ENCODE results near the gene CELF3.

- TF ChIP-seq MZF1 (tag by site-specific recombination; IDR thresholded peaks at IDR 0.05; ENCODE audit: borderline replicate concordance) = no peak
- TF ChIP-seq, protein P1, sequence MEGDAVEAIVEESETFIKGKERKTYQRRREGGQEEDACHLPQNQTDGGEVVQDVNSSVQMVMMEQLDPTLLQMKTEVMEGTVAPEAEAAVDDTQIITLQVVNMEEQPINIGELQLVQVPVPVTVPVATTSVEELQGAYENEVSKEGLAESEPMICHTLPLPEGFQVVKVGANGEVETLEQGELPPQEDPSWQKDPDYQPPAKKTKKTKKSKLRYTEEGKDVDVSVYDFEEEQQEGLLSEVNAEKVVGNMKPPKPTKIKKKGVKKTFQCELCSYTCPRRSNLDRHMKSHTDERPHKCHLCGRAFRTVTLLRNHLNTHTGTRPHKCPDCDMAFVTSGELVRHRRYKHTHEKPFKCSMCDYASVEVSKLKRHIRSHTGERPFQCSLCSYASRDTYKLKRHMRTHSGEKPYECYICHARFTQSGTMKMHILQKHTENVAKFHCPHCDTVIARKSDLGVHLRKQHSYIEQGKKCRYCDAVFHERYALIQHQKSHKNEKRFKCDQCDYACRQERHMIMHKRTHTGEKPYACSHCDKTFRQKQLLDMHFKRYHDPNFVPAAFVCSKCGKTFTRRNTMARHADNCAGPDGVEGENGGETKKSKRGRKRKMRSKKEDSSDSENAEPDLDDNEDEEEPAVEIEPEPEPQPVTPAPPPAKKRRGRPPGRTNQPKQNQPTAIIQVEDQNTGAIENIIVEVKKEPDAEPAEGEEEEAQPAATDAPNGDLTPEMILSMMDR (tag by site-specific recombination; IDR thresholded peaks at IDR 0.05) = no peak
- no peak for TF ChIP-seq YY1 (tag by site-specific recombination; IDR thresholded peaks at IDR 0.05)
- no peak for TF ChIP-seq ZNF548 (tag by site-specific recombination; IDR thresholded peaks at IDR 0.05)
- TF ChIP-seq SP2 (tag by site-specific recombination; IDR thresholded peaks at IDR 0.05) = no peak
- no peak for TF ChIP-seq ZNF223 (tag by site-specific recombination; IDR thresholded peaks at IDR 0.05)
Observed at GRCh38 chr1:151756291-151756690, 39.7 kb upstream of the CELF3 start.
